OCI-LY7 (cell line): ENCODE measurements around the gene SEMA7A. TPM values are rescaled to one million over a fixed set of nuclear protein-coding genes. Genes with fewer than 3 reads are reported as not detected.

Experiments
- BruUV-seq: library from RNA; stranded (reverse); fragments of 400-500 nt; replicated peaks from 2 replicates; lab custom pipeline; 2021; lab: Mats Ljungman, UMichigan
- CTCF ChIA-PET: fragments of 300-600 bp; sonication (Branson Sonifier 250); formaldehyde crosslinking; loops from one replicate; lab custom pipeline; 2022; ENCODE audit warnings: antibody characterized with exemption; ENCODE audit not compliant: unreplicated experiment; lab: Charles Lee
- POLR2A ChIA-PET: fragments of 300-600 bp; sonication (Branson Sonifier 250); formaldehyde crosslinking; loops from one replicate; lab custom pipeline; 2022; ENCODE audit warnings: antibody characterized with exemption; lab: Charles Lee
- DNase-seq: peaks from one replicate; pipeline ENCODE4 v3.0.0-alpha.2; 2015; ENCODE audit warnings: low spot score
- H2AFZ ChIP-seq: fragments of 200-600 bp; sonication (generic), shearing (Covaris generic); 2 replicates; pipeline ENCODE4 v1.6.1; 2014; ENCODE audit warnings: mild to moderate bottlenecking, antibody characterized with exemption, low read length, moderate library complexity
- H3K27ac ChIP-seq: fragments of 200-600 bp; sonication (generic); 2 replicates; pipeline ENCODE4 v1.5.1; 2014; ENCODE audit warnings: mixed run types, low read depth, mild to moderate bottlenecking, moderate library complexity, low read length, inconsistent platforms; ENCODE audit not compliant: poor library complexity, severe bottlenecking
- H3K36me3 ChIP-seq: fragments of 200-600 bp; sonication (generic); 2 replicates; pipeline ENCODE4 v1.6.1; 2014; ENCODE audit warnings: mild to moderate bottlenecking, antibody characterized with exemption, low read length, moderate library complexity, mixed read lengths; ENCODE audit not compliant: insufficient read depth
- H3K4me1 ChIP-seq: fragments of 200-600 bp; sonication (generic); 2 replicates; pipeline ENCODE4 v1.5.1; 2014; ENCODE audit warnings: mild to moderate bottlenecking, low read length; ENCODE audit not compliant: insufficient read depth, poor library complexity, severe bottlenecking
- H3K4me2 ChIP-seq: fragments of 200-600 bp; sonication (generic); 2 replicates; pipeline ENCODE4 v1.6.1; 2014; ENCODE audit warnings: mild to moderate bottlenecking, low read length
- H3K4me3 ChIP-seq: fragments of 200-600 bp; sonication (generic); 2 replicates; pipeline ENCODE4 v1.5.1; 2014; ENCODE audit warnings: mild to moderate bottlenecking, low read depth, low read length; ENCODE audit not compliant: poor library complexity, severe bottlenecking
- H3K79me2 ChIP-seq: fragments of 200-600 bp; sonication (generic); 2 replicates; pipeline ENCODE4 v1.6.1; 2016; ENCODE audit warnings: low read depth, mild to moderate bottlenecking, low read length, moderate library complexity, mixed read lengths; ENCODE audit not compliant: insufficient read depth
- H3K9me2 ChIP-seq: fragments of 200-600 bp; sonication (generic); 2 replicates; pipeline ENCODE4 v1.6.1; 2016; ENCODE audit warnings: mild to moderate bottlenecking, low read length, mixed read lengths; ENCODE audit not compliant: insufficient read depth
- H3K9me3 ChIP-seq: fragments of 200-600 bp; sonication (generic); 2 replicates; pipeline ENCODE4 v1.6.1; 2014; ENCODE audit warnings: mild to moderate bottlenecking, mixed run types, low read length, mixed read lengths
- H4K20me1 ChIP-seq: fragments of 200-600 bp; sonication (generic); 2 replicates; pipeline ENCODE4 v1.6.1; 2014; ENCODE audit warnings: mild to moderate bottlenecking, antibody characterized with exemption, low read length, moderate library complexity, mixed read lengths; ENCODE audit not compliant: insufficient read depth
- EZH2phosphoT487 ChIP-seq: fragments of 200-600 bp; sonication (generic); IDR thresholded peaks from 2 replicates; pipeline ENCODE4 v1.6.1; 2018; ENCODE audit warnings: low read depth, borderline replicate concordance, mild to moderate bottlenecking, mixed run types, antibody characterized with exemption, low read length, moderate library complexity, mixed read lengths
- intact Hi-C: fragments of 100-400 bp; cut with micrococcal nuclease; formaldehyde crosslinking; loops from one replicate; pipeline ENCODE4 v1.10.0; 2022; ENCODE audit not compliant: unreplicated experiment
- total RNA-seq, 2 experiments: library from RNA; depleted of rRNA in 1 of 2; stranded (reverse); fragments of >200 nt in 1 of 2; shearing (Covaris generic) in 1 of 2; gene quantifications; 2 replicates each; pipeline ENCODE4 v1.2.3, GENCODE V29; 2014 to 2022
- TF ChIP-seq, protein P1 (sequence below): fragments of 200-600 bp; sonication (generic); conservative IDR thresholded peaks from 2 replicates; pipeline ENCODE4 v1.5.1; 2014; ENCODE audit warnings: mild to moderate bottlenecking, antibody characterized with exemption, low read length, moderate library complexity, mixed read lengths

SEMA7A gene
- total RNA-seq, 2 experiments from 2014 or later, result 0.06 to 1.0 TPM

DNA sequence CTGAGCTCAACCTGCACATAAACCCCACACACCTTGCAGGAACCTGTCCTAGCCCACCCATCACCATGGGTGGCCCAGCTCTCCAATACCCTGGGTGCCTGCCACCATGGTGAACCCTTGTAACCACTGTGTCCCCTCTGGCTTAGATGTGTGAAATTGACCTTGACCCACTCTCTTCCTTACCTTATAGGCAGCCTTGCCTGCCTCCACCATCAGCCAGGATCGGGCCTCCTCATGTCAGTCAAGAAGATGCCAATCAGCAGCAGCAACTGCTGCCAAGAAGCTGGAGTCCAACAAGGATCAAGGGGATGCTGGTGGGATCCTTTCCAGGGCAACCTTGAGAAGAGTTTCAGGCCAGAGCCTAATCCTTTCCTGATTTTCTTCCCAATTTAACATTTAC is 57.5 kb downstream of the SEMA7A start:
- H3K27ac ChIP-seq, result no peak overlapping the region
- H4K20me1 ChIP-seq, result no peaks in the 10 kb centered on the region
- intact Hi-C loops, result loop anchor here (10.0 kb wide), 1 partner anchor 389 kb away; no protein-coding TSS in a partner anchor
- no TSS peak for BruUV-seq
- no peak overlapping the region for H3K4me3 ChIP-seq
- POLR2A ChIA-PET, result no interaction called here
- H3K36me3 ChIP-seq, result no peaks in the 10 kb centered on the region
- DNase-seq, result no peak
- H3K4me2 ChIP-seq, result no peak overlapping the region
- no peak overlapping the region for H2AFZ ChIP-seq
- H3K9me3 ChIP-seq, result no peaks in the 10 kb centered on the region
- H3K4me1 ChIP-seq, result peaks cover 17% of the 10 kb centered on the region
- no peaks in the 10 kb centered on the region for H3K79me2 ChIP-seq
- TF ChIP-seq EZH2phosphoT487, result no peak
- TF ChIP-seq, protein P1, sequence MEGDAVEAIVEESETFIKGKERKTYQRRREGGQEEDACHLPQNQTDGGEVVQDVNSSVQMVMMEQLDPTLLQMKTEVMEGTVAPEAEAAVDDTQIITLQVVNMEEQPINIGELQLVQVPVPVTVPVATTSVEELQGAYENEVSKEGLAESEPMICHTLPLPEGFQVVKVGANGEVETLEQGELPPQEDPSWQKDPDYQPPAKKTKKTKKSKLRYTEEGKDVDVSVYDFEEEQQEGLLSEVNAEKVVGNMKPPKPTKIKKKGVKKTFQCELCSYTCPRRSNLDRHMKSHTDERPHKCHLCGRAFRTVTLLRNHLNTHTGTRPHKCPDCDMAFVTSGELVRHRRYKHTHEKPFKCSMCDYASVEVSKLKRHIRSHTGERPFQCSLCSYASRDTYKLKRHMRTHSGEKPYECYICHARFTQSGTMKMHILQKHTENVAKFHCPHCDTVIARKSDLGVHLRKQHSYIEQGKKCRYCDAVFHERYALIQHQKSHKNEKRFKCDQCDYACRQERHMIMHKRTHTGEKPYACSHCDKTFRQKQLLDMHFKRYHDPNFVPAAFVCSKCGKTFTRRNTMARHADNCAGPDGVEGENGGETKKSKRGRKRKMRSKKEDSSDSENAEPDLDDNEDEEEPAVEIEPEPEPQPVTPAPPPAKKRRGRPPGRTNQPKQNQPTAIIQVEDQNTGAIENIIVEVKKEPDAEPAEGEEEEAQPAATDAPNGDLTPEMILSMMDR, result no peak
- CTCF ChIA-PET, result interaction anchor here (2.1 kb wide), 1 partner anchor 8 kb away, joined by 7 read pairs; no protein-coding TSS in a partner anchor
- no peaks in the 10 kb centered on the region for H3K9me2 ChIP-seq

DNA sequence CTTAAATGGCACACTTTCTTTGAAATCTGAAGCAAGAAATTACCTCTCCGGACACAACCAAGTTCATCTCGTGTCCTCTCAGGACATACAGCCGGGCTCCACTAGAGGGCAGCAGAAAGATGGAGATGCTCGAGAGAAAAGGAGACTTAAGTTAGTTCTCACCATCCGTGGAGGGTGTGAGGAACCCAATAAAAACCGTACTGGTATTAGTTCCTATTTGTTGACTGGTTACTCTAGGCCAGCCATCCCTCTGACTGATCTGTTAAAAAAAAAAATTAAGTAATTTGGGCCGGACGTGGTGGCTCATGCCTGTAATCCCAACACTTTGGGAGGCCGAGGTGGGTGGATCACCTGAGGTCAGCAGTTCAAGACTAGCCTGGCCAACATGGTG is 58.5 kb downstream of the SEMA7A start:
- ChIA-PET POLR2A (no interaction called here), CTCF (interaction anchor here (2.1 kb wide), 1 partner anchor 9 kb away, joined by 7 read pairs; no protein-coding TSS in a partner anchor)
- no peaks in the 10 kb centered on the region for H3K36me3 ChIP-seq
- no peak overlapping the region; the same call in 1 of the 2 replicates for H2AFZ ChIP-seq
- H3K4me2 ChIP-seq, result peak overlapping the region; percentile 83
- H3K79me2 ChIP-seq, result no peaks in the 10 kb centered on the region
- peak; percentile 85 for DNase-seq
- H3K4me3 ChIP-seq, result no peak overlapping the region
- peaks cover 17% of the 10 kb centered on the region for H3K4me1 ChIP-seq
- no peaks in the 10 kb centered on the region for H4K20me1 ChIP-seq
- TF ChIP-seq, protein P1, result peak; percentile 95
- no peak for TF ChIP-seq EZH2phosphoT487
- BruUV-seq, result no TSS peak
- H3K27ac ChIP-seq, result no peak overlapping the region
- H3K9me2 ChIP-seq, result no peaks in the 10 kb centered on the region
- H3K9me3 ChIP-seq, result no peaks in the 10 kb centered on the region
- intact Hi-C loops, result loop anchor here (2.0 to 10.0 kb wide), 3 partner anchors 64 to 390 kb away; partner anchors contain the start of gene ARID3B

DNA sequence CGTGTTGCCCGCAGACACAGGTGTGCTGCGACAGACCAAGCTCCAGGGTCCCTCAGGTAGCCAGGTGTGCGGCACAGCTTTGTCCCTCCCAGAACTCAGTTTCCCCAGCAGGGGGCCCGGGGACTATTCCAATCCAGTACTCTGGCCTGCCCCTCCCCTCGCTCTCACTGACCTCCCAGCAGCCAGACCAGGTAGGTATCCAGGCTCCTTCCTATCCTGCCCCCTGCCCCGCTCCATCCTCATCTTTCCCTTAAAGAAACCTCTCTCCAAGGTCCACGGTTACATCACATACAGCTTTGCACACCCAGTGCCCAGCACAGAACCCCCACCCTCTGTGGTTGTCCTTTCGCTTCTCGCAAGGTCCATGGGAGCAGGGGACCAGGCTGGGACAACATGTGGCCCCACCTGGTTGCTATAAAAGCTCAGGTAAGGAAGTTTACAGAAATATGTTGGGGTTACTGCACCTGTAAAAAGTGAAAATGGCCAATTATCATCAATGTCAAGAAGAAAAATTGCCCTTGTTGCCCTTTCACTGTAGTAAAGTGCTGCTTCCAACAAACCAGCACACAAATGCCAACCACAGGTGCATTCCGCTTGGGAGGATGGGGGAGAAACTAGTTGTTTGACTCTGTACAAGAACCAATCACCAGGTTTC is 59.0 kb downstream of the SEMA7A start:
- no TSS peak for BruUV-seq
- Histone ChIP-seq H3K9me3 (no peaks in the 10 kb centered on the region), H3K36me3 (no peaks in the 10 kb centered on the region), H3K9me2 (no peaks in the 10 kb centered on the region), H3K4me1 (peaks cover 17% of the 10 kb centered on the region), H2AFZ (peak overlapping the region; percentile 78; the same call in 1 of the 2 replicates), H3K4me2 (peak overlapping the region; percentile 83), H3K79me2 (no peaks in the 10 kb centered on the region), H3K27ac (no peak overlapping the region), H4K20me1 (no peaks in the 10 kb centered on the region), H3K4me3 (peak overlapping the region; percentile 71)
- ChIA-PET CTCF (interaction anchor here (0.6 to 2.1 kb wide), 3 partner anchors 10 to 249 kb away, joined by 3 to 7 read pairs (median 3); no protein-coding TSS in a partner anchor), POLR2A (no interaction called here)
- intact Hi-C loops, result loop anchor here (1.0 to 10.0 kb wide), 4 partner anchors 64 to 390 kb away; partner anchors contain the start of gene ARID3B
- TF ChIP-seq, protein P1, result no peak
- TF ChIP-seq EZH2phosphoT487, result no peak
- no peak for DNase-seq
